Ishikawa (cell line): ENCODE results near the gene TOP1.

ENCODE experiments used
- TAF1 ChIP-seq: IDR thresholded peaks from 2 replicates; pipeline ENCODE4 v1.6.1; 2012; ENCODE audit warnings: low read depth, mild to moderate bottlenecking
- YY1 ChIP-seq: IDR thresholded peaks from 2 replicates; pipeline ENCODE4 v1.6.1; 2012; ENCODE audit warnings: low read depth
- TF ChIP-seq, protein P1 (sequence below): IDR thresholded peaks from 2 replicates; pipeline ENCODE4 v1.6.1; 2012

DNA sequence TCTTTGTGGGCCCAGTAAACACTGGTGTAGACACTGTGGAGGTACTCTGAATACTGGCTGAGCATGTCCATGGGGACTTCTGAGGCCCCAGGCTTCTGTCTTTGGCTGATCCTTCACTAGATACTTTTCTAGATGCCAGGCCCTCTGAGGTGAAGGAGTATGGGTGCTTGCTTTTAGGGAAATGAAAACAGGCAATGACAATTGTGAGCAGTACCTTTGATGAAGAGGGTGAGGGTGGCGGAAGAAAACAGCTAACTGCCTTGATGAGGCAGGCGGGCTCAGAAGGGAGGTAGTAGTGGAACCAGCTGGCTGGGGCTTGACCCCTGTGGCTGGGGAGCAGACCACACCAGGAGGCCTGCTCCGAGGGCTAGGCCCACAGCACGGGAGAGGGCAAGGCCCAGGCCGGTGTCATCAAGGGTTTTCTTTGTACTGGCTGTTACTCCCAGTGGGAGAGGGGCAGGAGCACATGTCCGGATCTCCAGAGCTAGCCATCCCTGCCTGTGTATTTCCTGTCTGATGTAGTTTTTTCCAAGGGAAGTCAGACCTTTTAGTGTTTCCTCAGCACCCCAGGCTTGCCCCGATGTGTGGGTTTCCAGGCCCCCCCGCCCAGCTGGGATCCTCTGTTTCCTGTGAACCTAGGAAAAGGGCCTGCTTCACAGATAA lies 112.7 kb downstream of the TOP1 start:
- TF ChIP-seq, protein P1, sequence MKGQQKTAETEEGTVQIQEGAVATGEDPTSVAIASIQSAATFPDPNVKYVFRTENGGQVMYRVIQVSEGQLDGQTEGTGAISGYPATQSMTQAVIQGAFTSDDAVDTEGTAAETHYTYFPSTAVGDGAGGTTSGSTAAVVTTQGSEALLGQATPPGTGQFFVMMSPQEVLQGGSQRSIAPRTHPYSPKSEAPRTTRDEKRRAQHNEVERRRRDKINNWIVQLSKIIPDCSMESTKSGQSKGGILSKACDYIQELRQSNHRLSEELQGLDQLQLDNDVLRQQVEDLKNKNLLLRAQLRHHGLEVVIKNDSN: no peak
- TF ChIP-seq YY1 (no peak), TAF1 (no peak)
